NK-92 treated with Interleukin-12 subunit alpha and Interleukin-12 subunit beta, amount 100 ng/mL, for 24 hours (cell line): Measurements from ENCODE around the gene SMIM12.
"Not testable (repeated sequence)": the region's sequence is repeated elsewhere in the genome, so short reads cannot be mapped to it uniquely, and the experiment has no call there.

Source experiments
- DNase-seq: peaks from one replicate; lab custom pipeline; 2025; lab: John Stamatoyannopoulos, UW

SMIM12 gene

GRCh38 chr1:34843392-34844251, 15.9 kb downstream of the SMIM12 start:
- no peak for DNase-seq

GRCh38 chr1:34842952-34843371, 16.6 kb downstream of the SMIM12 start:
- no peak for DNase-seq

- DNase-seq: no peak
Measured at GRCh38 chr1:34842073-34842472, 17.5 kb downstream of the SMIM12 start.

- no peak for DNase-seq
Measured at GRCh38 chr1:34840426-34840825, 19.1 kb downstream of the SMIM12 start.

GRCh38 chr1:34839526-34840305, 19.8 kb downstream of the SMIM12 start:
- no peak for DNase-seq

GRCh38 chr1:34833711-34834110, 25.8 kb downstream of the SMIM12 start:
- no peak for DNase-seq

GRCh38 chr1:34831721-34832246, 27.8 kb downstream of the SMIM12 start:
- no peak for DNase-seq

GRCh38 chr1:34829250-34829649, 30.3 kb downstream of the SMIM12 start:
- DNase-seq: no peak

- no peak for DNase-seq
Measured at GRCh38 chr1:34828611-34829010, 30.9 kb downstream of the SMIM12 start.

GRCh38 chr1:34827341-34827941, 32.1 kb downstream of the SMIM12 start:
- no peak for DNase-seq

- no peak for DNase-seq
Measured at GRCh38 chr1:34825455-34826091, 34.0 kb downstream of the SMIM12 start.

- no peak for DNase-seq
Measured at GRCh38 chr1:34824817-34825454, 34.6 kb downstream of the SMIM12 start.

- no peak for DNase-seq
Measured at GRCh38 chr1:34822202-34822601, 37.3 kb downstream of the SMIM12 start.

- not testable (repeated sequence) for DNase-seq
Measured at GRCh38 chr1:34818862-34819261, 40.7 kb downstream of the SMIM12 start.

- DNase-seq: no peak
Measured at GRCh38 chr1:34816778-34817177, 42.8 kb downstream of the SMIM12 start.

GRCh38 chr1:34816332-34816731, 43.2 kb downstream of the SMIM12 start:
- DNase-seq: no peak

GRCh38 chr1:34810781-34811180, 48.8 kb downstream of the SMIM12 start:
- DNase-seq: not testable (repeated sequence)

- no peak for DNase-seq
Measured at GRCh38 chr1:34808051-34808810, 51.3 kb downstream of the SMIM12 start.

GRCh38 chr1:34806396-34806795, 53.2 kb downstream of the SMIM12 start:
- no peak for DNase-seq

GRCh38 chr1:34803770-34804169, 55.8 kb downstream of the SMIM12 start:
- no peak for DNase-seq
